HG03159 (cell line): ENCODE measurements around the gene SMU1.
"Not testable (repeated sequence)": the region's sequence is repeated elsewhere in the genome, so short reads cannot be mapped to it uniquely, and the experiment has no call there.

ENCODE experiments used
- ATAC-seq: cut with Tn5 transposase; IDR thresholded peaks from one replicate; pipeline ENCODE4 v1.9.1; 2021; ENCODE audit warnings: mild to moderate bottlenecking, moderate library complexity; ENCODE audit not compliant: unreplicated experiment

SMU1 gene

DNA sequence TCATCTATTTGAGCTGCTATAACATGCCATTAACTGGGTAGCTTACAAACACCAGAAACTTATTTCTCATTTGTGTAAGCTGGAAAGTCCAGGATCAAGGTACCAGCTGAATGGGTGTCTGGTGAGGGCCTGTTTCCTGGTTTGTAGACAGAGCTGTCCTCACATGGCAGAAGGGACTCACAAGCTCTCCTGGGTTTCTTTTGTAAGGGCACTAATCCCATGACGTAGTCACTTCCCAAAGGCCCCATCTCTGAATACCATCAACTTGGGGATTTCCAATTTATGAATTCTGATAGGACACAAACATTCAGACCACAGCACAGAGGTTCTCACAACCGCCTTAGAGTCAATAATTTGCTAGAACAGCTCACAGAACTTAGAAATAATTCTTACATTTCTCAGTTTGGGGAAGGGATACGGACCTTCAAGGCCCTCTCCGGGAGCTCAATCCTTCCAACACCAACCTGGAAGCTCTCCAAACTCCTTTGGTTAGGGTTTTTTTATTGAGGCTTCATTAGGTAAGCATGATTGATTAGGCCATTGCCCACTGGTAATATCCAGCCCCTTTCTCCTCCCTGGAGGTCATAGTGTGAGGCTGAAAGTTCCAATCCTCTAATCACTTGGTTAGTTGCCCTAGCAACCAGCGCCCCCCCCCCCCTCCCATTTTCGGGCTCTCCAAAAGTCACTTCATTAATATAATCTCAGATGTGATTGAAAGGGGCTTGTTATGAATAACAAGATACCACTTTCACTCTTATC, 59.0 kb downstream of the SMU1 start:
- no peak for ATAC-seq

DNA sequence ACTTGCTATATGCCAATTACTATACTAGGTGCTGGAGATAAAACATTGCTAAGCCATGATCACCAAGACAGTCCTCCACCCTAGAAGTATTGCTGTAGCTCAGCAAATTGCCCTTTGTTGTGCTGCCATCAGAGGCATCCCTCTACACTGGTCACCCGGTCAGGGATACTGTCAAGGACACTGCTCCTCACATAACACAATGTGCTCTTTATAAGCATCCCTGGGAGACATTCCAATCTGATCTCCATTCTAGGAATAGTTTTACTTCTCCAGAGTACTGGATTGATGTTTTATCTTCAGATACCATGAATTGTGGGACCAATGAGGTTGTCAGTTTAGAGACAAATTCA, 61.8 kb downstream of the SMU1 start:
- no peak for ATAC-seq

DNA sequence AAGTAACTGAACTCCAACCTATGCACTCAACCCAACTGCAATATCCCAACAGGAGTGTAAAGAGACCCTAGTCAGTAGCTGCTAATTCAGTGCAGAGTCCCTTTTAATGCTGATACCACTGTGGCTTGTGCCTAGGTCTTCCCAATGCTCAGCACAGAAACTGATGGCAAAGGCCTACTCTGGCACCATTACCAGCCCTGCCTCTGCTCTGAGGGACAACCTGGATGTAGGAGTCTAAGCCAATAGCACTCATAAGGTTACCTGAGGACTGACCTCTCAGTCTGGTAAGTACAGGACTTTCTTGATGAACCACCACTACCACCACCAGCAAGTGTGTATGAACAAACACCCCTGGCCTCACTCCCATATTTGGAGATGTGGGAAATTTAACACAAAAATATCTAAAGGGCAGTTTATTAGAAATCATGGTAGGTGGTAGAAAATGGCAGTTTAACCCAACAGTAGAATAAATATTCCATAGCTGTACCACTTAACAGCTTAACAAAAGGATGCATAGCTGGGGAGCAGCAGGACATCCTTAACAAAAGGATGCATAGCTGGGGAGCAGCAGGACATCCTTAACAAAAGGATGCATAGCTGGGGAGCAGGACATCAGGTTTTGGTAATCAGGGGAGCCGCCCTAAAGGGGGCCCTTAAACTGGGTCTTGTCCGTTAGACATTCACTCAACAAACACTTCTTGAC, 62.4 kb downstream of the SMU1 start:
- no peak for ATAC-seq

DNA sequence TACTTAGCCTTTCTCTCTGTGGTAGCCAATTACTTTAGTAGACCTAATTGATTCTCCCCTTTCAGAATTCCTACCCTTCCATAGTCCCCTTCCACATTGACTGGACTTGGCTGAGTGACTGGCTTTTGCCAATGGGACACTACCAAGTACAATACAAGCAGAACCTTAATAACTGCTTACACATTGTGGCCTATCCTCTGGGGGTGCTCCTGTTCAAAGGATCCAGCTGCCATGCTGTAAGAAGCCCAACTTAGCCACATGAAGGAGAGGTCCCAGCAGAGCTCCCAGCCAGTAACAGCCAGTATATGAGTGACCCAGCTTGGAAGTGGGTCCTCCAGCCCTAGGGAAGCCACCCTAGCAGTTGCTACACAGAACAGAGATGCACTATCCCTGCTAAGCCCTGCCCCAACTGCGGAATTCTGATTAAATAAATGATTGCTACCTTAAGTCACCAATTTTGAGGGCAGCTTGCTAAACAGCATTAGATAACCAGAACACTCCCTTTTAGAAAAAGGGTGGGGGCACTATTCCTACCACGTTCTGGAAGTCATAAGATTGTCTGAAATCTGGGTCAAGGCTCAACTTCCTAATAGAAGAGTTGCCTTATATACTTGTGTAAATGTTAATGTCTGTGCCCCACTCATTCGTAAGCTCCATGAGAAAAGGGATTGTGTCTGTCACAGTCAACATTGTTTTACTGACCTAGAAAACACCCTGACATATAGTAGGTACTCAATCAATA, 64.0 kb downstream of the SMU1 start:
- no peak for ATAC-seq

DNA sequence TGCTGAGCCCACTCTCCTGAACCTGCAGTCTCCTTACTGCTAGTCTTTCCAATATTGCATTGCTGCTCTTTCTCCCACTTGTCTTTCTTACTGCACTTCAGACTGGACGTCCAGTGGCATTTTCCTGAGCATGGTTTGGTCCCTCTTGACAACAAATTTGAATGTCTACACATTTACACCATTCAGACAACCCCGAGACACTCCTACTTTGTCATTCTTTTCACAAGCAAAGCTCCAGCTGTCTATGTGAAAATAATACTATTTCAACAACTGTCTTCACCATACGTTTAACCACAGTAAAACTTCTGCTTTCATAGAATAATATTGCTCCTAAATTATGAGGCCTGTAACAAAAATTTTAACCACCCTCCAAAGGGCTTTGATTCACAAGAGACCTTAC, 64.6 kb downstream of the SMU1 start:
- ATAC-seq, result no peak

DNA sequence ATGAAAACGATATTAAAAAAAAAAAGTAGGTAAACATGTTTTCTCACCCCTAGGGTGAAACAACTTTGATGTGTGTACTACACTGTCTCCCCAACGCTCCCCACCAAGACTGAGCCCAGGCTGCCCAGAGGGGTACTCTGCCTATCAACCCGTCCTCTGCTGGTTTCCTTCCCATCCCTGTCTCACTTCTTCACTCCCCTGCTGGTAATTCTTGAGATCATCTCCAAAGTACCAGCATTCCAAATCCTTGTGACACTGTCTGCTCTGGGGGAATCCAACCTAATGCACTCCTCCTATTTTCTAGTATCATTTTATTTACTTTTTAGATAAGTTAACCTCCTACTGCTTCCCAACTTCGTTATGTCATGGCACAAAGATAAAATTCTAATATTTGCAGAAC, 68.7 kb downstream of the SMU1 start:
- no peak for ATAC-seq

DNA sequence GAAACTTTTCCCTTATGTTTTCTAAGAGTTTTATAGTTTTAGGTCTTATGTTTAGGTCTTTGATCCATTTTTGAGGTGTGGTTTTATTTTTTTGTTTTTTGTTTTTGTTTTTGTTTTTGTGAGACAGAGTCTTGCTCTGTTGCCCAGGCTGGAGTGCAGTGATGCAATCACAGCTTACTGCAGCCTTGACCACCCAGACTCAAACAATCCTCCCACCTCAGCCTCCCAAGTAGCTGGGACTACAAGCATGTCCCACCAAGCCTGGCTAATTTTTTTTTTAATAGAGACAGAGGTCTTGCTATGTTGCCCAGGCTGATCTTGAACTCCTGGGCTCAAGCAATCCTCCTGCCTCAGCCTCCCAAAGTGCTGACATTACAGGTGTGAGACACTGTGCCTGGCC, 71.1 kb downstream of the SMU1 start:
- ATAC-seq, result not testable (repeated sequence)

DNA sequence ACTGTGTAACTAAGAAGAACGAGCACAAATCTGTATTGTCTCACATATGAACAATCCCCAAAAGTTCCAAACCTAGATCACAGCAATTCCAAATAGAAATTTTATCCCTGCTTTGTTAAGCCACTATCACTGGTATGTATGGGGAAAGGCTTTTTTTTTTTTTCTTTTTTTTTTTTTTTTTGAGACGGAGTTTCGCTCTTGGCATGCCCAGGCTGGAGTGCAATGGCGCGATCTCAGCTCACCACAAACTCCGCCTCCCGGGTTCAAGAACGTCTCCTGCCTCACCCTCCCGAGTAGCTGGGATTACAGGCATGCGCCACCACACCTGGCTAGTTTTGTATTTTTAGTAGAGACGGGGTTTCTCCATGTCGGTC, 75.8 kb downstream of the SMU1 start:
- not testable (repeated sequence) for ATAC-seq

DNA sequence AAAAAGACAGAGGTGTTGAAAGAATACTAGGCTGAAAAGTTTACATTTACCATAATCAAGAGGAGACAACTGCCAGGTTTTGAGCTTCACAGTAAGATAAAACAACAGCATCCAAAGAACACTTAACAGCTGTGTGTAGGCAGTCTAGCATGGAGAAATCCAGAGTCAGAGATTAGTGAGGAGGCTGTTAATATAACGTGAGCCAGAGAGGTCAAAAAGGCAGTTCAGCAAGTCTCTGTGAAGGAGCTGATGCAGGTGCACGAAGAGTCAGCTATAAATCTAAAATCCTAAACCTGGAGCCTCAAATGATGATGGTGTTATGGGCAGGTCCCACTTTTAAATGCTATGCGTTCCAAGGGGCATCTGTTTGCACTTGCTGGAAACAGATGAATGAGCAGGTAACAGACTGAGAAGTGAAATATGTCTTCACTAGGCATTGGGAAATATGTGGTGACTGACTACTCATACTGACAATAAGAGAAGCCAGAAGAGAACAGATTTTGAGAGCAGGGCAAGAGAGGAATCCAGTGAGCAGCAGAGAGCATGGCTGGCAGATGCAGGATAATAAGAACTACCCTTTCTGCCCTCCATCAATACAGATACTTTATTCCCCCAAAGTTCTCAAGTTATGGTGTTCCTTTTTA, 83.8 kb downstream of the SMU1 start:
- no peak for ATAC-seq

DNA sequence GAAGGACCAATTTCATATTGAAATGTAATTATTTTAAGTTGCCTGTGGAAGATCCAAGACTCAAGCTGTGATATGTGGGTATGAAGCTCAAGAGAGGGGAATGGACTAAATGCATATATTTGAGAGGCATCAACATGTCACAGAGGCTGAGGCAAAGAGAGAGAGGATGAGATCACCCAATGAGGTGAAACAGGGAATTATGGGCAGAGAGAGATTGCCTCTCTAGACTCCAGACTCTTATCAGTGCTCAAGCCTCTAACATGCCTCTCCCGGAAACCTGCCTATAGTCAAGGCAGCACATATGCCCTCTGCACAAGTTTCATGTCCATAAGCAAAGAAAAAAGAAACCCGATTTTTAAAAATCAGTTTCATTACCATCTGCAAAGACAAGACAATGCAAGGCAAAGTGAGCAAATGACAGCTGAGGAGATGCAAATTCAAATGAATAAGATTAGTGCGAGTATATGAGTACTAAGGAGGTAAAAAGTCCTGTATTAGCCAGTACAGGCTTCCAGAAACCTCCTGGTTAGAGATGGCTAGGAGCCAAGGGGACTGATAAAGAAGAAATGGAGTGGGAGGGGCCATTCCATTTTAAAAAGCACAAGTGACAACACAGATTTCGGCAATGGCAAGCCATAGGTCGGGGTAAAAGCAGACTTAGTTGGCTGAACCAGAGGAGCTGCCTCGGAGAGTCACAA, 84.4 kb downstream of the SMU1 start:
- no peak for ATAC-seq
